NCI-H2196 treated with DMSO at 0.1 percent for 48 hours (cell line): Measurements from ENCODE around the gene PLCXD3.
A peak's percentile ranks its signal among the peaks of the same experiment; 100 is the strongest.

Source experiments
- DNase-seq: peaks from one replicate; lab custom pipeline; 2025; ENCODE audit not compliant: unreplicated experiment; lab: John Stamatoyannopoulos, UW

The PLCXD3 gene

GRCh38 chr5:41289970-41290464 is 220.4 kb downstream of the PLCXD3 start:
- no peak for DNase-seq

DNA sequence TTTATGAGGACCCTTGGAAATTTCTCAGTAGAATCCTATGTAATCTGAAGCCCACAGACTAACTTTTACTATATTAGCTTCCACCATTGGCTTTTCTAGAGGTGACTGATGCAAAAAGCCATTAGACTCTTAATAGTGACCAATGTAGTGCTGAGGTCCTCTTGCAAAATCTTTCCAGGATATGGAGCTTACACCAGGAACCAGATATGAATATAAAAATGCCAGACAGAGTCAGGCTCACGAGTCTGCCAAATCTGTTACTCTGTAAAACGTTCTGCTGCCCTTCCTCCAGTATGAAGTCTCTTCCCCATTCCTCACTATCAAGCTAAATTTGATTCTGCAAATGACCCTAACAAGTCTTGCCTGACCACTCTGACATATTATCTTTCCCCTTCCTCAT is 223.7 kb downstream of the PLCXD3 start:
- no peak for DNase-seq

GRCh38 chr5:41286165-41286564 is 224.2 kb downstream of the PLCXD3 start:
- DNase-seq: no peak

DNA sequence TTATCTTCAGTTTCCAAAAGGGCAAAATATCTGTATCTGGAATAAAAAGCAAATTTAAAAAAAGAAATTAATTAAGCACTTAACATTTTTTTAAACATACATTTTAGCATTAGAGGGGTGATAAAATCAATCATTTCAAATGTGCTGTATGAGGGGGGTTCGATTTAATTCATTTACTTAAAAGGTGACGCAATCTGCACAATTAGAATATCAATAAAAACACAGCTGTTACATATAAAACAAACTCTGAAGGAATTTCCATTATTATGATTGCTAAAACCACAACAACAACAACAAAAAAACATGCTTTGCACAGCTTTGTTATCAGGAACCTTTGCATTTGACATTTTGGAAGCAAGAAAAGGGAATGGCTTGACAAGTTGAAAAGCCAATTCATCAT is 225.5 kb downstream of the PLCXD3 start:
- DNase-seq: no peak

GRCh38 chr5:41281215-41281810 is 229.1 kb downstream of the PLCXD3 start:
- DNase-seq: no peak

- DNase-seq: no peak
These were observed 231.4 kb downstream of the PLCXD3 start for GRCh38 chr5:41279040-41279439.

DNA sequence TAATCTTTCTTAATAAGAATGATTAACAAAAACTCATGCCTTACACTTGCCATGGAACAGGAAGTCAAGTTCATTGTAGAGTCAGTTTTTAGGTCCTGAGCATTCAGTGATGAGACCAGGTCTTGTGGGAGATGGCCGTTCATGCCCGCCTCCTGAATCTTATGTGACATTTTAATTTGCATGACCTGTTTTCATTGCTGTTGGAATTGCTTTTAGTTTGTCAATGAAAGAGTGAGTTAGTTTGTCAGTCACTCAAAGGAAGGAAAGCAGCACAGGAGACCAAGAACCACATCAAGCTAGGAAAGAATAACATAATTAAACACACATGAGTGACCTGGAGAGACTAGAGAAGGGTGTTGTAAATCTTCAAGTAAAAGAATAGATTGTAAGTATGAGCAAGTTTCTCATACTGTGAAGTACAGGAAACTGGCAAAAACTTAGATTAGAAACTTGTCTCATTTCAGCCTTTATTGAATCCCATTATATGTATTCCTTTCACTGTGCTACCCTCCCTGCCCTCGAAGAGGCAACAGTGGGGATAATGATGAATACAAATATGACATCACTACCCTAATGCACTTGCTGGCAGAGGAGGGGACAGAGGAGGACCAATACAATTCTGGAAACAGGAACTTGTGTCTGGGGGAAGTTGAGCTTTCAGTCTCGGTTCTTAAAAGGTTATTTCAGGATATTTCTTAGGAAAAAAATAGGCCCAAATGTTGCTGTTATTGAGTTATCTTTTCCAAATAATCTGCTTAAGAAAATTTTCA is 232.7 kb downstream of the PLCXD3 start:
- no peak for DNase-seq

DNA sequence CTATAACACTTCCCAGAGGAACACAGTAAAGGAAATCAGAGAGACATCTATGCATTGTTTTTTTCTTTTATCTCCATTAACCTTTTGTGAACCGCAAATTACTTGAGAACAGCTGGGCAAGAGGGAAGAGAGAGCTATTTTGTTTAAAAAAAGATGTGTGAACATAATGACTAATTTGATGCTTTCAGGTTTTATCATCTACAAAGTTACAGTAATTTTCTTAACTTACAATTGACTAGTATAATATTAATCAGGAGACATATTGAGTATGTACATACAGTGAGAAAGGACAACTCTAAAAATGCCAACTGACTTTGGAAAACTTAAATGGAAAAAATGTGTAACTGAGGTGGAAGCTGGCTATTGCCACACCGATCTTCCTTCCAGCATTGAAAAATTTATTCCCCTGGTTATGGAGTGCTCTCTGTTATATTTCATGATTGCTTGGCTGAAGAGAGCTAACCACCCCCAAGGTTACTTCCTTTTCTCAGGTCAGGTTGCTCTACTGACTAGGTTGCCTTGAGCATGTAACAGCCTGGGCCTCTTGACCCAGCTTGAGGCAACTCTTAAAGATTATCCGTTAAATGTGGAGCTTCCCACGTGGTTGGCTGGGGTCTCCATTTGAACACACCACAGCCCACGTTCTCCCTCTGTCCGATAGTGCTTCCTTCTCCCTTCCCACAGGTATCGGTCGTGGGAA is 234.4 kb downstream of the PLCXD3 start:
- DNase-seq: no peak

DNA sequence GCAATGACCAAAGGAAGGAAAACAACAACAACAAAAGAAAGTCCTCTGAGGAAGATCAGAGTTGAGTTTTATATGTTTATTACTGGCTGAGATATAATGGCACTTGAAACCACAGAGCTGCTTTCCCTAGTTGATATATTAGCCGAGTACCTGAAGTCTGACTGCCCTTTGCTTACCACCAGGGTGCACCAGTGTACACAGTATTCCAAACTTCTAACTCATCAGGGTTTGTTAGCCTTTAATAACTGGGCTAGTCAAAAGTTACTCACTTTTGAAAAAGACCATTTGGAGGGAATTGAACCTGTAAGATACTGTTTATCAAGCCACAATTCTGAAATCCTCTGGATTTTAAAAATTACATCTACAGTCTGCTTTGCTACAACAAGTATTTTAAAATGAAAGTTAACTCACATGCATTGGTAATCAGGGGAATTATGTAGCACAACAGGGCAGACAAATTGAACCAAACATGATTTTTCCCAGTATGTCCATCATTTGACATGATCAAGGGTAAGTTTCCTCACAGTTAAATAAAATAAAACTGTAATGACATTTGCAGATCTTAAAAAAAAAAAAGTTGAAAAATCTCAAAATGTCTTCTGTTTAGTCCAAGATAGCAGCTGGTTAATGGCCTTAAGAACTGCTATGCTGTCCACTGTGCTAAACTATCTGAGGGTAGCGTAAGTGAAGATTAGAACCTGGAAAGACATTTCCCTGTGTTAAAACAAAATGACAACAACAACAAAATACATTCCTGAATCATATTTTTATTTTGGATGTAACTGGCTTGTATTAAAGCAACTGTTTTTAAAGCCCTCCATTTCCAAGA is 239.8 kb downstream of the PLCXD3 start:
- DNase-seq: peak; percentile 5

GRCh38 chr5:41268894-41269293 is 241.5 kb downstream of the PLCXD3 start:
- no peak for DNase-seq

- no peak for DNase-seq
These were observed 244.0 kb downstream of the PLCXD3 start for GRCh38 chr5:41266377-41266776.

- DNase-seq: no peak
These were observed 246.4 kb downstream of the PLCXD3 start for GRCh38 chr5:41264019-41264418.

- no peak for DNase-seq
These were observed 247.1 kb downstream of the PLCXD3 start for GRCh38 chr5:41263335-41263734.
